ENCODE measurements around the gene ZFAND3.

- TF ChIP-seq EP300 (IDR thresholded peaks at IDR 0.05; ENCODE audit: borderline replicate concordance in 1 of 2, control insufficient read depth in 1 of 2, low read depth in 2 of 2, low read length in 2 of 2) (no peak), NRF1 (conservative IDR thresholded peaks at IDR 0.05; ENCODE audit: low read depth, low read length) (no peak), RAD21 (IDR thresholded peaks at IDR 0.05; ENCODE audit: insufficient read depth, low read depth, low read length) (no peak), TAF1 (IDR thresholded peaks at IDR 0.05; ENCODE audit: borderline replicate concordance, low read depth, low read length) (no peak), CTCF (IDR thresholded peaks at IDR 0.05 in 2 of 3, conservative IDR thresholded peaks at IDR 0.05 in 1 of 3; ENCODE audit: control insufficient read depth in 2 of 3, extremely low read depth in 1 of 3, insufficient read depth in 1 of 3, low read depth in 3 of 3, low read length in 3 of 3) (no peak), FOS (IDR thresholded peaks at IDR 0.05; ENCODE audit: borderline replicate concordance, extremely low read depth, insufficient read length) (no peak), IKZF2 (IDR thresholded peaks at IDR 0.05) (no peak), POLR2A (IDR thresholded peaks at IDR 0.05; ENCODE audit: low read depth, low read length) (no peak), EZH2 (IDR thresholded peaks at IDR 0.05; ENCODE audit: borderline replicate concordance, control insufficient read depth, low read depth, low read length) (no peak), GABPA (IDR thresholded peaks at IDR 0.05; ENCODE audit: low read depth) (no peak), ESRRA (IDR thresholded peaks at IDR 0.05; ENCODE audit: low read length) (no peak)
Observed at GRCh38 chr6:38001386-38001785, 181.9 kb downstream of the ZFAND3 start.
